Measurements from ENCODE around the gene BRINP1. TPM values are rescaled to one million over a fixed set of nuclear protein-coding genes. Genes with fewer than 3 reads are reported as not detected.

The BRINP1 gene, protein sequence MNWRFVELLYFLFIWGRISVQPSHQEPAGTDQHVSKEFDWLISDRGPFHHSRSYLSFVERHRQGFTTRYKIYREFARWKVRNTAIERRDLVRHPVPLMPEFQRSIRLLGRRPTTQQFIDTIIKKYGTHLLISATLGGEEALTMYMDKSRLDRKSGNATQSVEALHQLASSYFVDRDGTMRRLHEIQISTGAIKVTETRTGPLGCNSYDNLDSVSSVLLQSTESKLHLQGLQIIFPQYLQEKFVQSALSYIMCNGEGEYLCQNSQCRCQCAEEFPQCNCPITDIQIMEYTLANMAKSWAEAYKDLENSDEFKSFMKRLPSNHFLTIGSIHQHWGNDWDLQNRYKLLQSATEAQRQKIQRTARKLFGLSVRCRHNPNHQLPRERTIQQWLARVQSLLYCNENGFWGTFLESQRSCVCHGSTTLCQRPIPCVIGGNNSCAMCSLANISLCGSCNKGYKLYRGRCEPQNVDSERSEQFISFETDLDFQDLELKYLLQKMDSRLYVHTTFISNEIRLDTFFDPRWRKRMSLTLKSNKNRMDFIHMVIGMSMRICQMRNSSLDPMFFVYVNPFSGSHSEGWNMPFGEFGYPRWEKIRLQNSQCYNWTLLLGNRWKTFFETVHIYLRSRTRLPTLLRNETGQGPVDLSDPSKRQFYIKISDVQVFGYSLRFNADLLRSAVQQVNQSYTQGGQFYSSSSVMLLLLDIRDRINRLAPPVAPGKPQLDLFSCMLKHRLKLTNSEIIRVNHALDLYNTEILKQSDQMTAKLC
- total RNA-seq (not detected), total RNA-seq (0 to 0.08 (median 0) reads per million in 29 experiments)
- total RNA-seq (2013) = not detected

DNA sequence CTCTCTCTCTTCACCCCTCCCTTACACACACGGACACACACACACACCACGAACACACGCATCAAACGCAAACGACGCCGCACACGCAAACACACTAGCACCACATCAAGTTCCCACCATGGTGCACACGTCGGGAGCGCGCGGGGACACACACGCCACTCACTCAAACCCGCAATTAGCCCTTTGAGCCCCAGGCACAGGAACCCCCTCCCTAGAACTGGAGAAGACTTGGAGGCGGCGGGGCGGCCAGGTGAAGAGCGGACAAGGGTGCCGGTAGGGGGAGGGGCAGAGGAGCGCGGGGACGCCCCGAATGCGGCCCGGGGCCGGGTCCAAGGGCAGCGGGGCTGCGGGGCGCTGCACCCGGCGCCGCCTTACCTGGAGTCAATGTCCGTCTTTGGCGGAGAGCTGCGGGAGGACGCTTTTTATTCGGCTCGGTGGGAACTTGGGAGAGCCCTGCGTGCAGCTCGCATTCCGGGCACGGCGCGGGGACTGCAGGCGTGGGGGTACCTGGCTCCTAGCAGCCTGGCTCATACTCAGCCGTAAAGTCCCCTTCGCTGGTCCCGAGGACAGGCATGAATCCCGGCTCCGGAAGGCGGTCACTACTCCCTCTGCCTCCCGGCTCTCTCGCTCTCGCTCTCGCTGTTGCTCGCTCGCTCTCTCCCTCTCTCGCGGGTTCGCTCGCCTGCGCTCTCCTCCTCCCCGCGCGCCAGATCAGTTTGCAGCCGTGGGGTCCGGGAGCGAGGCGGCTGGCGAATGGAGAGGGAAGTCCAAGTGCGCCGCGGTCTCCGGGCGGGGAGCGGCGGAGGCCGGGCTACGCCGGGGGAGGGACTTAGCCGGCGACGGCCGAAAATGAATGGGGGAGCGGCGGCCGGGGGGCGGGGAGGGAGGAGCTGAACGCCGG, at the start of gene BRINP1:
Gene BRINP1, minus strand, starts transcription at position 755 of the 901 bp plus-strand sequence. CDS start 56,080 bp downstream, outside the sequence.
- Histone ChIP-seq H3K9me3 (no peaks in the 10 kb centered on the region), H3K4me1 (ENCODE audit: control insufficient read depth in 1 of 2, extremely low read depth in 1 of 2, insufficient read depth in 2 of 2, low read length in 2 of 2) (no peaks in the 10 kb centered on the region), H3K4me3 (ENCODE audit: control insufficient read depth in 1 of 2, extremely low read depth in 1 of 2, low read length in 1 of 2) (peak within 1 kb of the TSS in 1 of 2 donors; percentile 19), H3K27ac (ENCODE audit: low read length) (no peak within 1 kb of the TSS), H3K36me3 (ENCODE audit: control insufficient read depth in 2 of 2, extremely low read depth in 1 of 2, insufficient read depth in 1 of 2, low read length in 1 of 2) (no peaks in the 10 kb centered on the region), H3K27me3 (replicated peaks in 1 of 2; ENCODE audit: control insufficient read depth in 2 of 2, extremely low read depth in 1 of 2, insufficient read depth in 2 of 2, low read length in 1 of 2) (peaks cover 8 to 29% of the 10 kb centered on the region in 2 experiments)
- no peak within 1 kb of the TSS for H3K27ac Mint-ChIP-seq
- ChIA-PET CTCF (no interaction called here), POLR2A (no interaction called here)
- 10% methylated on average over 84 of the region's 91 CpGs for WGBS (ENCODE audit: insufficient coverage)
- H3K4me1 Mint-ChIP-seq = no peaks in the 10 kb centered on the region
- peaks cover 5 to 25% (median 24%) of the 10 kb centered on the region in 3 donors for H3K9me3 Mint-ChIP-seq
- ATAC-seq (replicated peaks in 1 of 4) = no peak
- H3K36me3 Mint-ChIP-seq = no peaks in the 10 kb centered on the region
- peaks cover 37 to 42% of the 10 kb centered on the region in 2 donors for H3K27me3 Mint-ChIP-seq
- peak within 1 kb of the TSS in 1 of 3 donors; percentile 23 for H3K4me3 Mint-ChIP-seq
- no peak for DNase-seq

GRCh38 chr9:119418721-119419120, 49.5 kb upstream of the BRINP1 start:
- ChIA-PET CTCF (no interaction called here), POLR2A (no interaction called here)
- H3K4me1 ChIP-seq (ENCODE audit: control insufficient read depth in 1 of 2, extremely low read depth in 1 of 2, insufficient read depth in 2 of 2, low read length in 2 of 2) = no peaks in the 10 kb centered on the region
- WGBS (ENCODE audit: insufficient coverage) = no CpG with 5 or more reads among the region's 1 CpG
- peaks cover 0 to 3% of the 10 kb centered on the region in 2 donors for H3K27me3 Mint-ChIP-seq
- ATAC-seq (replicated peaks in 1 of 4) (no peak), DNase-seq (no peak)
- H3K27ac ChIP-seq (ENCODE audit: low read length) = no peak overlapping the region
- H3K9me3 Mint-ChIP-seq = peaks cover 0 to 13% (median 5%) of the 10 kb centered on the region in 3 donors
- H3K4me1 Mint-ChIP-seq = no peaks in the 10 kb centered on the region
- H3K9me3 ChIP-seq = no peaks in the 10 kb centered on the region
- H3K36me3 ChIP-seq (ENCODE audit: control insufficient read depth in 2 of 2, extremely low read depth in 1 of 2, insufficient read depth in 1 of 2, low read length in 1 of 2) = no peaks in the 10 kb centered on the region
- H3K36me3 Mint-ChIP-seq = no peaks in the 10 kb centered on the region
- no peak overlapping the region for H3K27ac Mint-ChIP-seq
- no peak overlapping the region for H3K4me3 Mint-ChIP-seq
- no peaks in the 10 kb centered on the region for H3K27me3 ChIP-seq (replicated peaks in 1 of 2; ENCODE audit: control insufficient read depth in 2 of 2, extremely low read depth in 1 of 2, insufficient read depth in 2 of 2, low read length in 1 of 2)
- no peak overlapping the region for H3K4me3 ChIP-seq (ENCODE audit: control insufficient read depth in 1 of 2, extremely low read depth in 1 of 2, low read length in 1 of 2)

DNA sequence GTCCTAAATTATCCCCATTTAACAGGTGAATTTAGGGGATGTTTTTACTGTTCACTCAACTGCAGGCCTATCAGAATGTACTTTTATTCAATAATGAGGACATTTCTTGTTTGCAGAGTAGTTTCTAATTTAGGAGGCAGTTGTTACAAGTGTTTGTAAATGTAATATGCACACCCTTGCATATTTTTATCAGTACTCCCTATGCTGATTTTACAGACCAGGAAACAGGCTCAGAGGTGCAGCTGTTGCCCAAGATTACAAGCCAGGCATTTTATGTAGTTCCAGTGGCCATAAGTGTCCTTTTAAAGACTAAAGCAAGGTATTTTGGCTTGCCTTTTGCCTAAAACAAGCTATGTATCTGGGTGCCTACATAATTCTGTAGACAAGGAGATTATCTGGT, 47.6 kb upstream of the BRINP1 start:
- CTCF ChIA-PET = no interaction called here
- no peaks in the 10 kb centered on the region for H3K4me1 Mint-ChIP-seq
- POLR2A ChIA-PET = interaction anchor here in 1 of 2 donors (0.5 kb wide), 1 partner anchor 1520 kb away, joined by 3 read pairs; no protein-coding TSS in a partner anchor
- Histone ChIP-seq H3K36me3 (ENCODE audit: control insufficient read depth in 2 of 2, extremely low read depth in 1 of 2, insufficient read depth in 1 of 2, low read length in 1 of 2) (no peaks in the 10 kb centered on the region), H3K9me3 (no peaks in the 10 kb centered on the region), H3K4me1 (ENCODE audit: control insufficient read depth in 1 of 2, extremely low read depth in 1 of 2, insufficient read depth in 2 of 2, low read length in 2 of 2) (no peaks in the 10 kb centered on the region), H3K27ac (ENCODE audit: low read length) (no peak overlapping the region), H3K4me3 (ENCODE audit: control insufficient read depth in 1 of 2, extremely low read depth in 1 of 2, low read length in 1 of 2) (no peak overlapping the region), H3K27me3 (replicated peaks in 1 of 2; ENCODE audit: control insufficient read depth in 2 of 2, extremely low read depth in 1 of 2, insufficient read depth in 2 of 2, low read length in 1 of 2) (no peaks in the 10 kb centered on the region)
- DNase-seq (no peak), ATAC-seq (replicated peaks in 1 of 4) (no peak)
- H3K9me3 Mint-ChIP-seq = peaks cover 8% of the 10 kb centered on the region in 3 donors
- no peak overlapping the region for H3K4me3 Mint-ChIP-seq
- peaks cover 0 to 3% of the 10 kb centered on the region in 2 donors for H3K27me3 Mint-ChIP-seq
- H3K36me3 Mint-ChIP-seq = no peaks in the 10 kb centered on the region
- no peak overlapping the region for H3K27ac Mint-ChIP-seq

GRCh38 chr9:119412399-119412798, 43.2 kb upstream of the BRINP1 start:
- Histone ChIP-seq H3K4me1 (ENCODE audit: control insufficient read depth in 1 of 2, extremely low read depth in 1 of 2, insufficient read depth in 2 of 2, low read length in 2 of 2) (no peaks in the 10 kb centered on the region), H3K4me3 (ENCODE audit: control insufficient read depth in 1 of 2, extremely low read depth in 1 of 2, low read length in 1 of 2) (no peak overlapping the region), H3K9me3 (no peaks in the 10 kb centered on the region), H3K36me3 (ENCODE audit: control insufficient read depth in 2 of 2, extremely low read depth in 1 of 2, insufficient read depth in 1 of 2, low read length in 1 of 2) (no peaks in the 10 kb centered on the region), H3K27ac (ENCODE audit: low read length) (no peak overlapping the region), H3K27me3 (replicated peaks in 1 of 2; ENCODE audit: control insufficient read depth in 2 of 2, extremely low read depth in 1 of 2, insufficient read depth in 2 of 2, low read length in 1 of 2) (no peaks in the 10 kb centered on the region)
- POLR2A ChIA-PET = interaction anchor here in 1 of 2 donors (0.6 kb wide), 1 partner anchor 27 kb away, joined by 3 read pairs; no protein-coding TSS in a partner anchor
- H3K9me3 Mint-ChIP-seq = peaks cover 0 to 12% (median 5%) of the 10 kb centered on the region in 3 donors
- DNase-seq = no peak
- no peaks in the 10 kb centered on the region for H3K36me3 Mint-ChIP-seq
- ATAC-seq (replicated peaks in 1 of 4) = no peak
- H3K4me3 Mint-ChIP-seq = no peak overlapping the region
- WGBS (ENCODE audit: insufficient coverage) = 65% methylated on average over 4 of the region's 4 CpGs
- no peaks in the 10 kb centered on the region for H3K4me1 Mint-ChIP-seq
- CTCF ChIA-PET = no interaction called here
- H3K27me3 Mint-ChIP-seq = no peaks in the 10 kb centered on the region
- H3K27ac Mint-ChIP-seq = no peak overlapping the region

GRCh38 chr9:119409552-119409951, 40.3 kb upstream of the BRINP1 start:
- no peaks in the 10 kb centered on the region for H3K4me1 Mint-ChIP-seq
- H3K27me3 Mint-ChIP-seq = no peaks in the 10 kb centered on the region
- Histone ChIP-seq H3K36me3 (ENCODE audit: control insufficient read depth in 2 of 2, extremely low read depth in 1 of 2, insufficient read depth in 1 of 2, low read length in 1 of 2) (no peaks in the 10 kb centered on the region), H3K9me3 (no peaks in the 10 kb centered on the region), H3K27ac (ENCODE audit: low read length) (no peak overlapping the region), H3K27me3 (replicated peaks in 1 of 2; ENCODE audit: control insufficient read depth in 2 of 2, extremely low read depth in 1 of 2, insufficient read depth in 2 of 2, low read length in 1 of 2) (no peaks in the 10 kb centered on the region), H3K4me1 (ENCODE audit: control insufficient read depth in 1 of 2, extremely low read depth in 1 of 2, insufficient read depth in 2 of 2, low read length in 2 of 2) (no peaks in the 10 kb centered on the region), H3K4me3 (ENCODE audit: control insufficient read depth in 1 of 2, extremely low read depth in 1 of 2, low read length in 1 of 2) (no peak overlapping the region)
- H3K4me3 Mint-ChIP-seq = no peak overlapping the region
- ATAC-seq (replicated peaks in 1 of 4) (no peak), DNase-seq (no peak)
- CTCF ChIA-PET = no interaction called here
- H3K36me3 Mint-ChIP-seq = no peaks in the 10 kb centered on the region
- H3K9me3 Mint-ChIP-seq = peaks cover 3 to 12% (median 5%) of the 10 kb centered on the region in 3 donors
- POLR2A ChIA-PET = no interaction called here
- H3K27ac Mint-ChIP-seq = no peak overlapping the region
- WGBS (ENCODE audit: insufficient coverage) = no CpG with 5 or more reads among the region's 3 CpGs

GRCh38 chr9:119400606-119401005, 31.4 kb upstream of the BRINP1 start:
- ATAC-seq (replicated peaks in 1 of 4) (no peak), DNase-seq (no peak)
- Mint-ChIP-seq H3K36me3 (no peaks in the 10 kb centered on the region), H3K4me1 (no peaks in the 10 kb centered on the region), H3K9me3 (peaks cover 3 to 9% (median 5%) of the 10 kb centered on the region in 3 donors), H3K27ac (no peak overlapping the region), H3K27me3 (no peaks in the 10 kb centered on the region), H3K4me3 (no peak overlapping the region)
- Histone ChIP-seq H3K27me3 (replicated peaks in 1 of 2; ENCODE audit: control insufficient read depth in 2 of 2, extremely low read depth in 1 of 2, insufficient read depth in 2 of 2, low read length in 1 of 2) (no peaks in the 10 kb centered on the region), H3K36me3 (ENCODE audit: control insufficient read depth in 2 of 2, extremely low read depth in 1 of 2, insufficient read depth in 1 of 2, low read length in 1 of 2) (no peaks in the 10 kb centered on the region), H3K9me3 (no peaks in the 10 kb centered on the region), H3K27ac (ENCODE audit: low read length) (no peak overlapping the region), H3K4me1 (ENCODE audit: control insufficient read depth in 1 of 2, extremely low read depth in 1 of 2, insufficient read depth in 2 of 2, low read length in 2 of 2) (no peaks in the 10 kb centered on the region), H3K4me3 (ENCODE audit: control insufficient read depth in 1 of 2, extremely low read depth in 1 of 2, low read length in 1 of 2) (no peak overlapping the region)
- POLR2A ChIA-PET = no interaction called here
- CTCF ChIA-PET = no interaction called here
- WGBS (ENCODE audit: insufficient coverage) = no CpG with 5 or more reads among the region's 2 CpGs

Data from T-cell (primary cell).